Hepatocyte (in vitro differentiated cells): ENCODE data around the gene RFX8.

Experiments used
- EZH2 ChIP-seq: fragments of 200-600 bp; sonication (generic); IDR thresholded peaks from 2 replicates; pipeline ENCODE4 v1.6.1; 2016; ENCODE audit warnings: antibody characterized with exemption, mild to moderate bottlenecking, borderline replicate concordance
- TF ChIP-seq, protein P1 (sequence below): fragments of 200-600 bp; sonication (generic); IDR thresholded peaks from 2 replicates; pipeline ENCODE4 v1.5.1; 2016; ENCODE audit warnings: antibody characterized with exemption, mild to moderate bottlenecking; ENCODE audit not compliant: poor library complexity

DNA sequence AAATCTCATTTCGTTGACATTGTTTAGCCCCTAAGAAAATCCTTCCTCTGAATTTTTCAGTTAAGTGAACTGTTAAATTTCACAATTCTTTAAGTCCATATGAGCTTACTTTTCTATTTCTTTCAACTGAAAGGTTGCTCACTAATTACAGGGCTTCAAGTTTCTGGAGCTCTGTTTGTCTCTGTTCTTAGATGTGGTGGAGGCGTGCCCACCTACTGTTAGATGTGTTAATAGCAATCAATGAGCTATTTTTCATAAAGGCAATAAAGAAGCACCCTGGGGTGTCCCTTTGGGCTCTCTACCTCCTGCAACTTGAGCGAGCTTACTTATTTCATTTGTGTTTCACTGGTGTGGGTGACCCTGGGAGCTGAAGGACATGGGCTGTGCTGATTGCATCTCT is 112.6 kb downstream of the RFX8 start:
- TF ChIP-seq, protein P1, sequence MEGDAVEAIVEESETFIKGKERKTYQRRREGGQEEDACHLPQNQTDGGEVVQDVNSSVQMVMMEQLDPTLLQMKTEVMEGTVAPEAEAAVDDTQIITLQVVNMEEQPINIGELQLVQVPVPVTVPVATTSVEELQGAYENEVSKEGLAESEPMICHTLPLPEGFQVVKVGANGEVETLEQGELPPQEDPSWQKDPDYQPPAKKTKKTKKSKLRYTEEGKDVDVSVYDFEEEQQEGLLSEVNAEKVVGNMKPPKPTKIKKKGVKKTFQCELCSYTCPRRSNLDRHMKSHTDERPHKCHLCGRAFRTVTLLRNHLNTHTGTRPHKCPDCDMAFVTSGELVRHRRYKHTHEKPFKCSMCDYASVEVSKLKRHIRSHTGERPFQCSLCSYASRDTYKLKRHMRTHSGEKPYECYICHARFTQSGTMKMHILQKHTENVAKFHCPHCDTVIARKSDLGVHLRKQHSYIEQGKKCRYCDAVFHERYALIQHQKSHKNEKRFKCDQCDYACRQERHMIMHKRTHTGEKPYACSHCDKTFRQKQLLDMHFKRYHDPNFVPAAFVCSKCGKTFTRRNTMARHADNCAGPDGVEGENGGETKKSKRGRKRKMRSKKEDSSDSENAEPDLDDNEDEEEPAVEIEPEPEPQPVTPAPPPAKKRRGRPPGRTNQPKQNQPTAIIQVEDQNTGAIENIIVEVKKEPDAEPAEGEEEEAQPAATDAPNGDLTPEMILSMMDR = no peak
- no peak for TF ChIP-seq EZH2
